Posterior vena cava (tissue), 2 donors: ENCODE results near the gene GSTO1. TPM values are rescaled to one million over a fixed set of nuclear protein-coding genes. Genes with fewer than 3 reads are reported as not detected.

Experiments used
- DNase-seq: peaks from one replicate; pipeline ENCODE4 v3.0.0-alpha.2; 2020; ENCODE audit warnings: low spot score
- intact Hi-C, 2 donors: fragments of 100-400 bp; cut with DNase I; formaldehyde crosslinking; loops; one replicate each; pipeline versions ENCODE4 v1.14.1 to v1.14.2; 2022 to 2023
- total RNA-seq, 2 donors: library from RNA; stranded (reverse); fragmentation: NEBNext Ultra II Directional; extraction: Animal tissue kit (Norgen Biotek cat#: 25700); gene quantifications; one replicate each; pipeline ENCODE4 v1.2.1, GENCODE V29; 2021
- donor health status: DM: yes; HTN: yes; CAD: no.
- donor health status: DM: yes; HTN: yes; CAD: no.

GSTO1 gene
- total RNA-seq, 2 donors from 2014 or later = 81.8 to 117 TPM

- intact Hi-C loops = loop anchor here (5.0 kb wide), 2 partner anchors 38 to 48 kb away; partner anchors contain the start of gene ITPRIP (in 1 of the 2)
- no peak for DNase-seq
These were observed 44.6 kb downstream of the GSTO1 start for GRCh38 chr10:104299031-104299904.

GRCh38 chr10:104300002-104300735, 45.5 kb downstream of the GSTO1 start:
- intact Hi-C loops = loop anchor here in 1 of 2 donors (5.0 kb wide), 1 partner anchor 37 kb away; the partner anchor contains the start of gene ITPRIP
- DNase-seq = no peak

- no peak for DNase-seq
- intact Hi-C loops = loop anchor here in 1 of 2 donors (5.0 kb wide), 1 partner anchor 36 kb away; the partner anchor contains the start of gene ITPRIP
These were observed 46.1 kb downstream of the GSTO1 start for GRCh38 chr10:104300736-104301292.

GRCh38 chr10:104301907-104302690, 47.4 kb downstream of the GSTO1 start:
- intact Hi-C loops = loop anchor here in 1 of 2 donors (5.0 kb wide), 1 partner anchor 35 kb away; the partner anchor contains the start of gene ITPRIP
- DNase-seq = no peak

GRCh38 chr10:104303594-104304355, 49.1 kb downstream of the GSTO1 start:
- intact Hi-C loops = loop anchor here in 1 of 2 donors (5.0 kb wide), 1 partner anchor 34 kb away; the partner anchor contains the start of gene ITPRIP

GRCh38 chr10:104304356-104304745, 49.7 kb downstream of the GSTO1 start:
- DNase-seq = no peak
- intact Hi-C loops = loop anchor here in 1 of 2 donors (5.0 kb wide), 1 partner anchor 33 kb away; the partner anchor contains the start of gene ITPRIP

More at GRCh38 chr10:104303594-104304355, 49.1 kb downstream of the GSTO1 start:
- DNase-seq = no peak

GRCh38 chr10:104304927-104305326, 50.2 kb downstream of the GSTO1 start:
- no peak for DNase-seq
- intact Hi-C loops = loop anchor here in 1 of 2 donors (5.0 kb wide), 1 partner anchor 32 kb away; the partner anchor contains the start of gene ITPRIP

- DNase-seq = no peak
- intact Hi-C loops = no loop called here
These were observed 52.2 kb downstream of the GSTO1 start for GRCh38 chr10:104306897-104307296.

- intact Hi-C loops = no loop called here
- DNase-seq = no peak
These were observed 53.1 kb downstream of the GSTO1 start for GRCh38 chr10:104307576-104308438.

- no peak for DNase-seq
- intact Hi-C loops = no loop called here
These were observed 53.8 kb downstream of the GSTO1 start for GRCh38 chr10:104308439-104308903.

- DNase-seq = peak; percentile 92
- intact Hi-C loops = no loop called here
These were observed 55.6 kb downstream of the GSTO1 start for GRCh38 chr10:104309980-104310978.

- DNase-seq = no peak
- intact Hi-C loops = no loop called here
These were observed 56.6 kb downstream of the GSTO1 start for GRCh38 chr10:104311184-104311720.

GRCh38 chr10:104314591-104315485, 60.1 kb downstream of the GSTO1 start:
- intact Hi-C loops = no loop called here
- no peak for DNase-seq

GRCh38 chr10:104315486-104315921, 60.8 kb downstream of the GSTO1 start:
- no peak for DNase-seq

More at GRCh38 chr10:104315486-104315921, 60.8 kb downstream of the GSTO1 start:
- intact Hi-C loops = no loop called here
